ENCODE results near the gene ZBTB20. TPM values are rescaled to one million over a fixed set of nuclear protein-coding genes. Genes with fewer than 3 reads are reported as not detected.

Gene ZBTB20
- total and polyA plus RNA-seq, 8 donors = 0.15 to 149 (median 38.5) TPM

GRCh38 chr3:115099134-115099985 is 47.7 kb downstream of the ZBTB20 start:
- Histone ChIP-seq H3K4me3 (peak overlapping the region; percentile 38 to 45 (median 42)), H3K27me3 (no peaks in the 10 kb centered on the region), H3K4me1 (peaks cover 5 to 65% (median 34%) of the 10 kb centered on the region in 4 donors), H3K27ac (peak overlapping the region in 4 of 5 donors; percentile 72 to 84 (median 80)), H3K9me3 (no peaks in the 10 kb centered on the region), H3K36me3 (peaks cover 0 to 4% (median 0%) of the 10 kb centered on the region in 4 donors)
- peak in 1 of 2 donors; percentile 35 for DNase-seq
- WGBS, 5 donors = 8 to 25% (median 14%) methylated on average over 3 of the region's 3 CpGs
- no peak for TF ChIP-seq POLR2AphosphoS5 (IDR thresholded peaks at IDR 0.05)
- no peak for TF ChIP-seq POLR2A (IDR thresholded peaks at IDR 0.05)
- no peak for TF ChIP-seq EP300 (IDR thresholded peaks at IDR 0.05)
- no peak for TF ChIP-seq CTCF (IDR thresholded peaks at IDR 0.05)
- intact Hi-C loops (cut with DNase I; ENCODE audit: low total_unique reads) = no loop called here

- intact Hi-C loops (cut with DNase I; ENCODE audit: low total_unique reads) = no loop called here
- peak overlapping the region; percentile 17 to 45 (median 40) for H3K4me3 ChIP-seq
- H3K36me3 ChIP-seq = no peaks in the 10 kb centered on the region
- peak overlapping the region in 3 of 5 donors; percentile 79 to 84 (median 81) for H3K27ac ChIP-seq
- no peaks in the 10 kb centered on the region for H3K9me3 ChIP-seq
- no peaks in the 10 kb centered on the region for H3K27me3 ChIP-seq
- TF ChIP-seq EP300 (IDR thresholded peaks at IDR 0.05) (no peak), POLR2AphosphoS5 (IDR thresholded peaks at IDR 0.05) (no peak)
- DNase-seq = no peak
- 34 to 56% (median 43%) methylated on average over 7 of the region's 7 CpGs for WGBS, 5 donors
- H3K4me1 ChIP-seq = peaks cover 5 to 68% (median 34%) of the 10 kb centered on the region in 4 donors
Observed at GRCh38 chr3:115098354-115099073, 48.6 kb downstream of the ZBTB20 start.

GRCh38 chr3:115095236-115095635 is 51.9 kb downstream of the ZBTB20 start:
- no peak for DNase-seq
- intact Hi-C loops (cut with DNase I; ENCODE audit: low total_unique reads) = no loop called here
- Histone ChIP-seq H3K27me3 (no peaks in the 10 kb centered on the region), H3K4me3 (no peak overlapping the region), H3K9me3 (no peaks in the 10 kb centered on the region), H3K4me1 (peaks cover 5 to 75% (median 32%) of the 10 kb centered on the region in 4 donors), H3K36me3 (no peaks in the 10 kb centered on the region), H3K27ac (no peak overlapping the region)
- 57 to 90% (median 68%) methylated on average over 1 of the region's 1 CpG for WGBS, 5 donors
- TF ChIP-seq POLR2AphosphoS5 (IDR thresholded peaks at IDR 0.05) (no peak), CTCF (IDR thresholded peaks at IDR 0.05) (no peak), EP300 (IDR thresholded peaks at IDR 0.05) (no peak), POLR2A (IDR thresholded peaks at IDR 0.05) (no peak)

GRCh38 chr3:115092220-115092791 is 54.8 kb downstream of the ZBTB20 start:
- Histone ChIP-seq H3K4me3 (no peak overlapping the region), H3K27me3 (no peaks in the 10 kb centered on the region), H3K36me3 (no peaks in the 10 kb centered on the region), H3K4me1 (peaks cover 5 to 53% (median 27%) of the 10 kb centered on the region in 4 donors), H3K27ac (peak overlapping the region in 3 of 5 donors; percentile 16 to 39 (median 28)), H3K9me3 (no peaks in the 10 kb centered on the region)
- no peak for TF ChIP-seq EP300 (IDR thresholded peaks at IDR 0.05)
- TF ChIP-seq CTCF (IDR thresholded peaks at IDR 0.05) = peak in 5 of 7 experiments; percentile 60 to 68 (median 61)
- peak in 1 of 3 donors; percentile 54 for TF ChIP-seq POLR2AphosphoS5 (IDR thresholded peaks at IDR 0.05)
- peak; percentile 66 to 85 for DNase-seq
- 13 to 20% (median 16%) methylated on average over 4 of the region's 4 CpGs for WGBS, 5 donors
- intact Hi-C loops (cut with DNase I; ENCODE audit: low total_unique reads) = no loop called here

All from stomach (tissue), 9 donors.